Neural progenitor cell (in vitro differentiated cells): ENCODE data around the gene AIF1.

Experiments
- CTCF ChIP-seq: fragments of 200-600 bp; sonication (generic); IDR thresholded peaks from 2 replicates; pipeline ENCODE4 v1.5.1; 2017; ENCODE audit warnings: antibody characterized with exemption, mild to moderate bottlenecking
- EZH2 ChIP-seq: fragments of 200-600 bp; sonication (generic); IDR thresholded peaks from 2 replicates; pipeline ENCODE4 v1.6.1; 2017; ENCODE audit warnings: antibody characterized with exemption, mild to moderate bottlenecking, moderate library complexity
- EZH2phosphoT487 ChIP-seq: fragments of 200-600 bp; sonication (generic); IDR thresholded peaks from 2 replicates; pipeline ENCODE4 v1.6.1; 2017; ENCODE audit warnings: antibody characterized with exemption

DNA sequence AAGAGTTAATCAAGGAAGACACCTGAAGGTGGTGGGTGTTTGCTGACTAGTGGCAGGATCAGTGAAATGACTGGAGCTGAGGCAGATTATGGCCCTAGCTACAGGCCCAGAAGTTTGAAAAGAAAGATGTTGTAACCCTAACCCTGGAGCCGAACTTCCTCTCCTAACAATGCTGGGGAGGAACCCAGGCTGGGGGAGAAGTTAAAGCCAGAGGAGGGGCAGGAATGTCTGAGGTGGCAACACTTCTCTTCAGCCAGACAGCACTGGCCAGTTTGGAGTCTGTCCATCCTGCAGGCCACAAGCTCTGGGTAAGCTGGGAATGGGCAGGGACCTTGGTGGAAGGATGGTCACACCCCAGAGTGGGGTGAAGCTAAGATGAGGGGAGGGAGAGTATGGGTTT, 29.0 kb upstream of the AIF1 start, which contains the start of gene LST1:
- no peak for TF ChIP-seq CTCF
- no peak for TF ChIP-seq EZH2phosphoT487
- TF ChIP-seq EZH2: no peak
